Breast epithelium (tissue), 3 donors: ENCODE measurements around the gene SQOR.

Experiments used
- POLR2A ChIP-seq: fragments of 450-650 bp; IDR thresholded peaks from one replicate; pipeline ENCODE4 v1.6.1; 2016; ENCODE audit warnings: antibody characterized with exemption, mild to moderate bottlenecking, moderate library complexity
- POLR2AphosphoS5 ChIP-seq, 3 donors: sonication (generic); formaldehyde crosslinking; IDR thresholded peaks; one replicate each; pipeline ENCODE4 v1.6.1; 2017; ENCODE audit warnings: antibody characterized with exemption in 3 of 3
- TF ChIP-seq, protein P1 (sequence below), 3 donors: fragments of 450-650 bp; IDR thresholded peaks; one replicate each; pipeline ENCODE4 v1.5.1; 2016 to 2017; ENCODE audit warnings: antibody characterized with exemption in 3 of 3, mild to moderate bottlenecking in 3 of 3, moderate library complexity in 3 of 3

- TF ChIP-seq, protein P1, sequence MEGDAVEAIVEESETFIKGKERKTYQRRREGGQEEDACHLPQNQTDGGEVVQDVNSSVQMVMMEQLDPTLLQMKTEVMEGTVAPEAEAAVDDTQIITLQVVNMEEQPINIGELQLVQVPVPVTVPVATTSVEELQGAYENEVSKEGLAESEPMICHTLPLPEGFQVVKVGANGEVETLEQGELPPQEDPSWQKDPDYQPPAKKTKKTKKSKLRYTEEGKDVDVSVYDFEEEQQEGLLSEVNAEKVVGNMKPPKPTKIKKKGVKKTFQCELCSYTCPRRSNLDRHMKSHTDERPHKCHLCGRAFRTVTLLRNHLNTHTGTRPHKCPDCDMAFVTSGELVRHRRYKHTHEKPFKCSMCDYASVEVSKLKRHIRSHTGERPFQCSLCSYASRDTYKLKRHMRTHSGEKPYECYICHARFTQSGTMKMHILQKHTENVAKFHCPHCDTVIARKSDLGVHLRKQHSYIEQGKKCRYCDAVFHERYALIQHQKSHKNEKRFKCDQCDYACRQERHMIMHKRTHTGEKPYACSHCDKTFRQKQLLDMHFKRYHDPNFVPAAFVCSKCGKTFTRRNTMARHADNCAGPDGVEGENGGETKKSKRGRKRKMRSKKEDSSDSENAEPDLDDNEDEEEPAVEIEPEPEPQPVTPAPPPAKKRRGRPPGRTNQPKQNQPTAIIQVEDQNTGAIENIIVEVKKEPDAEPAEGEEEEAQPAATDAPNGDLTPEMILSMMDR (IDR thresholded peaks at IDR 0.05): no peak
- TF ChIP-seq POLR2A: no peak
- no peak for TF ChIP-seq POLR2AphosphoS5 (IDR thresholded peaks at IDR 0.05)
These were observed 80.7 kb downstream of the SQOR start for GRCh38 chr15:45715528-45715927.
